ENCODE measurements around the gene SLC25A34.

SLC25A34 gene

DNA sequence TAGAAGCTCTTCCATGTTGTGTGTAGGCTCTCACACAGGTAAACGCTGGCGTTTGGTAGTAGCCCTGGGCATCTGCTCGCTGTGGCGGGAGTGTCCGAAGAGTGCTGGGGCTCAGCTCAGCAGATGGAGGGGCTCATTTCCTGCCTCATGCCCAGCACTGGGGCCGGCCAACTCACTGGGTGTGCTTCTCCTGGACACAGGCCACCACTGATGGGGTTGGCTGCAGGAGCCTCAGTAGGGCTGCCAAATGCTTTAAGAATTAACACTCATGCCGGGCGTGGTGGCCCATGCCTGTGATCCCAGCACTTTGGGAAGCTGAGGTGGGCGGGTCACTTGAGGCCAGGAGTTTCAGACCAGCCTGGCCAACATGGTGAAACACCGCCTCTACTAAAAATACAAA is 50.5 kb downstream of the SLC25A34 start:
- no peak for DNase-seq

GRCh38 chr1:15788624-15789301 is 52.7 kb downstream of the SLC25A34 start:
- DNase-seq = no peak
